Fibroblast of mammary gland (primary cell): ENCODE measurements around the gene LTF.

ENCODE experiments used
- DNase-seq: peaks from one replicate; pipeline ENCODE4 v3.0.0-alpha.2; 2010; ENCODE audit warnings: low read depth
- H3K4me3 ChIP-seq: 2 replicates; pipeline ENCODE4 v1.5.1; 2011; ENCODE audit warnings: low read depth, mild to moderate bottlenecking, low read length, moderate library complexity; ENCODE audit not compliant: control insufficient read depth
- TF ChIP-seq, protein P1 (sequence below): conservative IDR thresholded peaks from 2 replicates; pipeline ENCODE4 v1.5.1; 2011; ENCODE audit warnings: low read depth, low read length, inconsistent platforms; ENCODE audit not compliant: control insufficient read depth, insufficient read depth

LTF gene

DNA sequence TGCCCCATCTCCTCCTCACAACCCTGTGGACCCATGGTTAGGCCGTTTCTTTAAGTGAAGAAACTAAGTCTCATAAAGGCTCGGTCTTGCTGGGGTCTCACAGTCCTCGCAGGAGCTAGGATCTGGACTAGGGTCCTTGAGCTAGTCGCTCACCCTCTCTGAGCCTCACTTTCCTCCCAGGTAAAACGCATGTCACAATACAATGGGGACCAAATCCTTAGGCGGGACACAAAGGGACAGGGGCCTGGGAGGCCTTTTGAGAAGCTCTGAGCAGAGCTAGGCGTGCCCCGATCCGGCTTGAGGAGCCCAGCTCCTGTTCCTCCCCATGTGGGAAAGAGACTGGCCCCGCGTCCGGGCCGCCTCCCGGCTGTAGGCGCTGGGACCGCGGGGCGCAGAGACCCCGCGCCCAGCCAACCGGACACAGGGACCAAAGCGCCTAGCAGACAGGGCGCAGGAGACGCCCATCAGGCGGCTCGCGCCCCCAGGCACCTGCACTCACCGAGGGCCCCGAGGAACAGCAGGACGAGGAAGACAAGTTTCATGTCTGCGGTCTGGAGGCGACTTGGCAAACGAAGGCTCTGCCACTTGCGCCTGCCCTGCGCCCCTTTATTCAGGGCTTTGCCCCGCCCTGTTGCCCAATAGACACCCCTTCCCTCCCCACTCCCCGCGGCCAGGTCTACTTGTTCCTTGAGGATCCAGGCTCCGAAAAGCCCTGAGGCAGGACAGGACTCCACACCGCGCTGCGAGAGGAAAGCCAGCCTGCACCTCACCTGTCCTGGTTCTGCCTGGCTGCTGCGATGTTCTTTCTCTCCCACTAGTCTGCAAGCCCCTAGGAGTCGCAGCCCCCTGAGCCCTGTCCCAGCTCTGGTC is at the start of gene LTF:
Gene LTF, minus strand, starts transcription at position 580 of the 870 bp plus-strand sequence. Its CDS starts 38 bp downstream, at position 542.
- H3K4me3 ChIP-seq = no peak within 1 kb of the TSS
- TF ChIP-seq, protein P1, sequence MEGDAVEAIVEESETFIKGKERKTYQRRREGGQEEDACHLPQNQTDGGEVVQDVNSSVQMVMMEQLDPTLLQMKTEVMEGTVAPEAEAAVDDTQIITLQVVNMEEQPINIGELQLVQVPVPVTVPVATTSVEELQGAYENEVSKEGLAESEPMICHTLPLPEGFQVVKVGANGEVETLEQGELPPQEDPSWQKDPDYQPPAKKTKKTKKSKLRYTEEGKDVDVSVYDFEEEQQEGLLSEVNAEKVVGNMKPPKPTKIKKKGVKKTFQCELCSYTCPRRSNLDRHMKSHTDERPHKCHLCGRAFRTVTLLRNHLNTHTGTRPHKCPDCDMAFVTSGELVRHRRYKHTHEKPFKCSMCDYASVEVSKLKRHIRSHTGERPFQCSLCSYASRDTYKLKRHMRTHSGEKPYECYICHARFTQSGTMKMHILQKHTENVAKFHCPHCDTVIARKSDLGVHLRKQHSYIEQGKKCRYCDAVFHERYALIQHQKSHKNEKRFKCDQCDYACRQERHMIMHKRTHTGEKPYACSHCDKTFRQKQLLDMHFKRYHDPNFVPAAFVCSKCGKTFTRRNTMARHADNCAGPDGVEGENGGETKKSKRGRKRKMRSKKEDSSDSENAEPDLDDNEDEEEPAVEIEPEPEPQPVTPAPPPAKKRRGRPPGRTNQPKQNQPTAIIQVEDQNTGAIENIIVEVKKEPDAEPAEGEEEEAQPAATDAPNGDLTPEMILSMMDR = no peak
- DNase-seq = no peak

DNA sequence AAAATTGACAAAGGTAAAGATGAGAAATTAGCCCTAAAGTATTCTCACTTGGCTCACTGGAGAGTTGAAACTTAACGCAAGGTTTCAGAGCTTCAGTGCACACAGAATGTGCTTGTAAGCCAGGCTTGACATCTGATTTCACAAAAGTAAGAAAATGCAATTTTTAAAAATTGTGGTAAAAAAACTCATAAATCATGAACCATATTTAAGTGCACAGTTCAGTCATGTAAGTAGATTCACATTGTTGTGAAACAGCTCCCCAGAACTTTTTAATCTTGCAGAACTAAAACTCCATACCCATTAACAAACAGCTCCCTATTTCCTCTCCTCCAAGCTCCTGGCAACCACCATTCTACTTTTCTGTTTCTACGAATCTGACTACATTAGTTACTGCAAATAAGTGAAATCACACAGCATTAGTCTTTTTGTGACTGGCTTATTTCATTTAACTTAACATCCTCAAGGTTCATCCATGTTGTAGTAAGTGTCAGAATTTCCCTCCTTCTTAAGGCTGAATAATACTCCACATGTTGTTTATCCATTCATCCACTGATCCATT is 47.6 kb upstream of the LTF start:
- no peak for DNase-seq
- H3K4me3 ChIP-seq = no peak overlapping the region
- TF ChIP-seq, protein P1 = no peak

- H3K4me3 ChIP-seq = no peak overlapping the region
- TF ChIP-seq, protein P1 = no peak
- DNase-seq = no peak
Observed at GRCh38 chr3:46509661-46510187, 45.0 kb upstream of the LTF start.

GRCh38 chr3:46508850-46509591 is 44.3 kb upstream of the LTF start:
- no peak for DNase-seq
- TF ChIP-seq, protein P1 = no peak
- H3K4me3 ChIP-seq = no peak overlapping the region

GRCh38 chr3:46506526-46506925 is 41.8 kb upstream of the LTF start:
- TF ChIP-seq, protein P1 = no peak
- H3K4me3 ChIP-seq = no peak overlapping the region
- DNase-seq = no peak

GRCh38 chr3:46505953-46506352 is 41.2 kb upstream of the LTF start:
- no peak for DNase-seq
- TF ChIP-seq, protein P1 = no peak
- H3K4me3 ChIP-seq = no peak overlapping the region
